K562 (cell line): ENCODE measurements around the gene UMODL1. TPM values are rescaled to one million over a fixed set of nuclear protein-coding genes. Genes with fewer than 3 reads are reported as not detected.

ENCODE experiments used
- ATAC-seq: fragments of 200-7000 bp; cut with Tn5 transposase; 3 replicates; pipeline ENCODE4 v1.9.1; 2020; ENCODE audit warnings: moderate library complexity
- BruUV-seq: library from RNA; stranded (reverse); fragments of 400-500 nt; replicated peaks from 2 replicates; lab custom pipeline; 2021; lab: Mats Ljungman, UMichigan
- CTCF ChIA-PET: fragments of 300-600 bp; formaldehyde crosslinking; extraction: SDS; loops from one replicate; lab custom pipeline; 2021; ENCODE audit warnings: low intra/inter-chr PET ratio; lab: Yijun Ruan, JAX
- POLR2A ChIA-PET: fragments of 300-600, 350-650 bp; sonication (Branson Sonifier 250); formaldehyde crosslinking; extraction: SDS; loops from one replicate; lab custom pipeline; 2021; ENCODE audit warnings: antibody characterized with exemption, inconsistent platforms; lab: Yijun Ruan, JAX
- DNase-seq, 4 experiments: peaks; one replicate each; pipeline versions ENCODE4 v3.0.0 to v3.0.0-alpha.2; 2011 to 2018; ENCODE audit warnings: low spot score in 3 of 4, mixed read lengths in 3 of 4; ENCODE audit errors: extremely low read depth in 1 of 4
- FAIRE-seq: peaks from 2 replicates; lab custom pipeline; 2011; peaks lifted over from hg19 to GRCh38; lab: Jason Lieb, UNC
- H2AFZ ChIP-seq: 2 replicates; pipeline ENCODE4 v1.6.0; 2011; ENCODE audit warnings: low read depth, low read length, control low read depth, inconsistent platforms
- H3K27ac ChIP-seq: fragments of 200-600 bp; 3 replicates; pipeline ENCODE4 v1.8.0; 2011; ENCODE audit warnings: low read depth, mild to moderate bottlenecking, control low read depth, inconsistent platforms, low read length, moderate library complexity, mixed read lengths; ENCODE audit errors: extremely low read depth
- H3K27me3 ChIP-seq, 2 experiments: fragments of 300-600 bp in 1 of 2; 2 replicates in 1 of 2; 3 replicates in 1 of 2; pipeline versions ENCODE4 v1.6.0 to v1.8.0; 2011; ENCODE audit warnings: inconsistent platforms in 2 of 2, low read length in 2 of 2, mild to moderate bottlenecking in 1 of 2, mixed read lengths in 1 of 2, moderate library complexity in 1 of 2; ENCODE audit not compliant: control insufficient read depth in 2 of 2, insufficient read depth in 2 of 2
- H3K36me3 ChIP-seq: fragments of 300-600 bp; 3 replicates; pipeline ENCODE4 v1.8.0; 2011; ENCODE audit warnings: mild to moderate bottlenecking, low read length, inconsistent platforms; ENCODE audit not compliant: control insufficient read depth, insufficient read depth
- H3K4me1 ChIP-seq, 2 experiments: fragments of 200-600 bp in 1 of 2; replicated peaks in 1 of 2; 2 replicates in 1 of 2; 3 replicates in 1 of 2; pipeline versions ENCODE4 v1.5.1 to v1.8.0; 2011; ENCODE audit warnings: inconsistent platforms in 2 of 2, low read length in 2 of 2, mild to moderate bottlenecking in 1 of 2, mixed read lengths in 1 of 2, moderate library complexity in 1 of 2; ENCODE audit not compliant: control insufficient read depth in 2 of 2, insufficient read depth in 2 of 2
- H3K4me2 ChIP-seq: 2 replicates; pipeline ENCODE4 v1.6.1; 2011; ENCODE audit warnings: low read length, control low read depth, inconsistent platforms, mixed read lengths; ENCODE audit not compliant: insufficient read depth
- H3K4me3 ChIP-seq: fragments of 200-600 bp; sonication (generic), shearing (Covaris generic); 2 replicates; pipeline ENCODE4 v1.5.1; 2016; ENCODE audit warnings: control low read depth, inconsistent platforms
- H3K79me2 ChIP-seq: fragments of 200-600 bp; 3 replicates; pipeline ENCODE4 v1.8.0; 2011; ENCODE audit warnings: low read length, inconsistent platforms; ENCODE audit not compliant: control insufficient read depth, insufficient read depth
- H3K9ac ChIP-seq, 2 experiments: 2 replicates each; pipeline versions ENCODE4 v1.6.0 to v1.6.1; 2011; ENCODE audit warnings: low read depth in 2 of 2, low read length in 2 of 2, control low read depth in 1 of 2, inconsistent platforms in 1 of 2, mild to moderate bottlenecking in 1 of 2, mixed read lengths in 1 of 2; ENCODE audit not compliant: insufficient read depth in 1 of 2
- H3K9me1 ChIP-seq: one replicate; pipeline ENCODE4 v1.6.0; 2011; ENCODE audit warnings: inconsistent platforms, mild to moderate bottlenecking, low read length, moderate library complexity; ENCODE audit not compliant: control insufficient read depth, insufficient read depth
- H3K9me3 ChIP-seq: replicated peaks from 2 replicates; pipeline ENCODE4 v1.5.1; 2011; ENCODE audit warnings: low read depth, low read length, inconsistent platforms; ENCODE audit not compliant: control insufficient read depth, insufficient read depth
- H4K20me1 ChIP-seq: replicated peaks from 2 replicates; pipeline ENCODE4 v1.6.1; 2011; ENCODE audit warnings: low read length, inconsistent platforms, mixed read lengths; ENCODE audit not compliant: control insufficient read depth, insufficient read depth
- CREBBP ChIP-seq: IDR thresholded peaks from one replicate; pipeline ENCODE4 v1.6.1; 2012; ENCODE audit warnings: low read depth, mild to moderate bottlenecking, control low read depth, inconsistent platforms, low read length
- GABPB2 ChIP-seq: fragments of 250-450 bp; sonication (Bioruptor Pico); conservative IDR thresholded peaks from 2 replicates; pipeline ENCODE4 v1.5.1; 2021; ENCODE audit warnings: mild to moderate bottlenecking
- LARP7 ChIP-seq: fragments of 450-650 bp; IDR thresholded peaks from 2 replicates; pipeline ENCODE4 v1.6.1; 2016
- NKRF ChIP-seq: fragments of 450-650 bp; IDR thresholded peaks from 2 replicates; pipeline ENCODE4 v1.6.1; 2016; ENCODE audit warnings: borderline replicate concordance
- ZBTB26 ChIP-seq: fragments of 450-650 bp; formaldehyde crosslinking; IDR thresholded peaks from 2 replicates; pipeline ENCODE4 v1.4.0; 2022; ENCODE audit warnings: missing genetic modification characterization
- ZFP30 ChIP-seq: fragments of 250-450 bp; sonication (Bioruptor Pico); IDR thresholded peaks from 2 replicates; pipeline ENCODE4 v1.8.0; 2022; ENCODE audit warnings: moderate library complexity, mild to moderate bottlenecking, inconsistent platforms, borderline replicate concordance
- WGBS: fragments of 100-300 bp; shearing (Covaris generic); methylation state at CpG from one replicate; pipeline ENCODE4 v1.1.6; 2016; ENCODE audit warnings: low coverage, mixed read lengths; ENCODE audit not compliant: insufficient coverage; ENCODE audit errors: missing lambda C conversion rate; 5-methylcytosine and 5-hydroxymethylcytosine counted together
- in situ Hi-C: fragments of 300-500 bp; cut with MboI; formaldehyde crosslinking; loops from 4 replicates; pipeline ENCODE4 v1.15.0; 2018; ENCODE audit warnings: inconsistent platforms, mixed read lengths
- intact Hi-C: fragments of 100-400 bp; cut with micrococcal nuclease; formaldehyde crosslinking; loops from 2 replicates; pipeline ENCODE4 v1.14.2; 2022
- polyA plus RNA-seq, 8 experiments: library from polyadenylated mRNA; depleted of rRNA in 4 of 8; stranded (reverse) in 5 of 8; unstranded in 3 of 8; fragments of >200 nt; fragmentation: Nextera tagmentation in 2 of 8; fragmentation: Illumina TruSeq in 1 of 8; extraction: Ambion mirVana in 2 of 8; extraction: Trizol in 1 of 8; gene quantifications; 2 replicates each; pipeline versions ENCODE4 v1.2.1 to v1.2.3, GENCODE V29; 2011 to 2014; ENCODE audit warnings: inconsistent platforms in 1 of 8, missing spikeins in 1 of 8
- total RNA-seq, 7 experiments: library from RNA; depleted of rRNA in 6 of 7; stranded (reverse); fragments of >200 nt in 6 of 7; fragmentation: Illumina TruSeq in 2 of 7; extraction: Trizol in 2 of 7; gene quantifications; 2 replicates each; pipeline versions ENCODE4 v1.2.1 to v1.2.3, GENCODE V29; 2011 to 2021; ENCODE audit warnings: low replicate concordance in 1 of 7
- TF ChIP-seq, protein P1 (sequence below): sonication (generic); formaldehyde crosslinking; IDR thresholded peaks from 2 replicates; pipeline ENCODE4 v1.9.0; 2022; ENCODE audit warnings: mild to moderate bottlenecking, missing genetic modification reagents

The UMODL1 gene
- total and polyA plus RNA-seq, 9 of the 15 experiments (the other 6 are each of a cell fraction or from before 2014, with no cell fraction given) = not detected

- H3K9me1 ChIP-seq = no peaks in the 10 kb centered on the region
- H3K36me3 ChIP-seq = no peaks in the 10 kb centered on the region
- TF ChIP-seq ZFP30 (CRISPR knock-in tag) (no peak), LARP7 (peak; percentile 59; the same call in 1 of the 2 replicates), CREBBP (peak; percentile 40), GABPB2 (0 out of 2 replicates have a peak, but pooled peaks have one; percentile 28), NKRF (no peak), ZBTB26 (CRISPR knock-in tag) (0 out of 2 replicates have a peak, but pooled peaks have one; percentile 43)
- TF ChIP-seq, protein P1, sequence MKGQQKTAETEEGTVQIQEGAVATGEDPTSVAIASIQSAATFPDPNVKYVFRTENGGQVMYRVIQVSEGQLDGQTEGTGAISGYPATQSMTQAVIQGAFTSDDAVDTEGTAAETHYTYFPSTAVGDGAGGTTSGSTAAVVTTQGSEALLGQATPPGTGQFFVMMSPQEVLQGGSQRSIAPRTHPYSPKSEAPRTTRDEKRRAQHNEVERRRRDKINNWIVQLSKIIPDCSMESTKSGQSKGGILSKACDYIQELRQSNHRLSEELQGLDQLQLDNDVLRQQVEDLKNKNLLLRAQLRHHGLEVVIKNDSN (CRISPR knock-in tag) = peak; percentile 34; the same call in 1 of the 2 replicates
- H3K79me2 ChIP-seq = no peaks in the 10 kb centered on the region
- FAIRE-seq (peak; percentile 86), ATAC-seq (no peak), DNase-seq (no peak)
- CTCF ChIA-PET = no interaction called here
- H4K20me1 ChIP-seq = no peaks in the 10 kb centered on the region
- peaks cover under 1 to 8% of the 10 kb centered on the region in 2 experiments; a peak in 3 of 5 replicates for H3K27me3 ChIP-seq
- no peak overlapping the region for H3K4me3 ChIP-seq
- no peak overlapping the region for H3K27ac ChIP-seq
- in situ Hi-C loops = no loop called here
- POLR2A ChIA-PET = no interaction called here
- 4% methylated on average over 6 of the region's 6 CpGs for WGBS
- no peak overlapping the region for H3K4me2 ChIP-seq
- no peak overlapping the region for H3K9ac ChIP-seq
- H3K4me1 ChIP-seq = no peaks in the 10 kb centered on the region
- no peaks in the 10 kb centered on the region for H3K9me3 ChIP-seq
- intact Hi-C loops = no loop called here
- BruUV-seq = no TSS peak
- H2AFZ ChIP-seq = no peak overlapping the region
These were observed 112.5 kb downstream of the UMODL1 start for GRCh38 chr21:42183374-42184266.
